MV-4-11 (cell line): ENCODE data around the gene EPC1.
"Not testable (repeated sequence)": the region's sequence is repeated elsewhere in the genome, so short reads cannot be mapped to it uniquely, and the experiment has no call there.

ENCODE experiments used
- DNase-seq: peaks from one replicate; lab custom pipeline; 2025; lab: John Stamatoyannopoulos, UW

Gene EPC1

DNA sequence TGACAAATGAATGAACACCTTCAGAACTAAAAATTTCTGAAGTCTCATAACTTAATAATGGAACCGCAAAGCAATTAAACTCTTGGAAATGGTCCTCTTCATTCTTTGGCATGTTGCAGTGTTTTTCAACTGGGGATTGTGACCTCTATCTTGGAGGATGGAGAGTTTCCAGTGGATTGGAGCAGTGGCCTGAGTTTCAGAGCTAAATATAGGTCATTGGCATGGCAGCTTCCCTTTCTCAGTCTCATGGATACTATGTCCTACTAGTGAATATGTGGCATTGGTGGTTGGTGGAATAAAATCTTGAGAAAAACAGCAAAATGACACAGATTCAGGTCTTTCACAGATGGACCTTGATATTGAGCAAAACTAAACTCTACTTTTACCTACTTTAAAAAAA is 24.1 kb upstream of the EPC1 start:
- DNase-seq: no peak

GRCh38 chr10:32367793-32368453 is 21.0 kb upstream of the EPC1 start:
- DNase-seq: peak; percentile 58

DNA sequence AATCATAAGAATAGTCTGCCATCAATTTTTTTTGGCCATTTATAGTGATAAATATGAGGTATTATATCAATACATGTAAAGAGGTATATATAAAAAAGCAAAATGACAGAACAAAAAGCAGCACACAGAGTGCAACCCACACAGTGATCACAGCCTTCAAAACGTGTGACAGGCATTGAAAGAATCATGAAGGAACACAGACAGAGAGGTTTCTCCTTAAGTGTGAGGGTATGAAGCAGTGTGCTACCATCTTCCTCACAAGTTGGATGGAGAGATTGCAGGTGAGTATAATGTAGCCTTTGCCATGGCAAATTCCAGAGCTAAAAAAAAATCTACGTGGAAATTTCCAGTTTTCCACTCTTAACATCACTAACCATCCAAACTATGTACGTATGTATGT is 19.6 kb upstream of the EPC1 start:
- DNase-seq: no peak

DNA sequence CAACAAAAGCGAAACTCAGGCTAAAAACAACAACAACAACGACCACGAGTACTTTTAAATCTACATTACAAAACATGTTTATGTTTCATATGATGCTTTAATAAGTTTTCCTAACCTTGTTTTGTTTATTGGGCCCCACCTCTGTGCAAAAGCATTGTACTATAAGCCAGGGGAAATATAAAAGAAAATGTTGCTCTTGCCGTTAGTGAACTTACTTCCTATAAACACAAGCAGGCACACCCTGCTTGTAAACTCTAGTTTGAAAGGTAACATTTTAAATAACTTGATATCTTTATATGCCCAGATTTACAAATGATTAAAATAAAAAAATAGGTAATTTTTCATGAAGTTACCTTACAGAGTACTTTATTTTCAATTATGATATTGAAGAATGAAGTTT is 19.2 kb upstream of the EPC1 start:
- no peak for DNase-seq

GRCh38 chr10:32365404-32365803 is 18.4 kb upstream of the EPC1 start:
- DNase-seq: not testable (repeated sequence)

GRCh38 chr10:32362571-32362970 is 15.6 kb upstream of the EPC1 start:
- DNase-seq: no peak

- DNase-seq: no peak
These were observed 13.9 kb upstream of the EPC1 start for GRCh38 chr10:32360884-32361283.

- DNase-seq: no peak
These were observed 13.3 kb upstream of the EPC1 start for GRCh38 chr10:32360241-32360640.

DNA sequence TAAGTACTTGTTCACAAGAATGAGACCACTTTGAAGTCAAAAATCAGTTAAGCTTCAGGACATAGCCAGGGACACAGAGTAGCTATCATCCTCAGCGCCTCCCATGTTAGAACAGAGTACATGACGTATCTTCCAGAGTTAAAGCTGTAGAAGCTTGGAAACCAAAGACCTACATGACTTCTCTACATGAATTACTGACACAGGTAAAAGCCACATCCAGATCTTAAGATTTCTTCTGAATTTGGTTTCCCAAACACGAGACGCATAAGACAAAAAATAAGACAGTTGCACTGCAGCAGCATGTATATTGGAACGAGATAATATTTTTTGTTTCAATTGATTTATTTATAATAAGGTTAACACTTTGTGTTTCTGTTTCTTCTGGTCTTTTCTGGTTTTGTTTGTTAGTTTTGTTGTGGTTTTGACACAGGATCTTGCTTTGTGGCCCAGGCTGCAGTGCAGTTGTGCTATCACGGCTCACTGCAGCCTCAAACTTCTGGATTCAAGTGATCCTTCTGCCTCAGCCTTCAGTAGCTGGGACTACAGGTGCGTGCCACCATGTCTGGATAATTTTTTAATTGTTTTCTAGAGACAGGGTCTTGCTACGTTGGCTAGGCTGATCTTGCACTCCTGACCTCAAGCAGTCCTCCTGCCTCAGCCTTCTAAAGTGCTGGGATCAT is 10.2 kb upstream of the EPC1 start:
- DNase-seq: no peak

DNA sequence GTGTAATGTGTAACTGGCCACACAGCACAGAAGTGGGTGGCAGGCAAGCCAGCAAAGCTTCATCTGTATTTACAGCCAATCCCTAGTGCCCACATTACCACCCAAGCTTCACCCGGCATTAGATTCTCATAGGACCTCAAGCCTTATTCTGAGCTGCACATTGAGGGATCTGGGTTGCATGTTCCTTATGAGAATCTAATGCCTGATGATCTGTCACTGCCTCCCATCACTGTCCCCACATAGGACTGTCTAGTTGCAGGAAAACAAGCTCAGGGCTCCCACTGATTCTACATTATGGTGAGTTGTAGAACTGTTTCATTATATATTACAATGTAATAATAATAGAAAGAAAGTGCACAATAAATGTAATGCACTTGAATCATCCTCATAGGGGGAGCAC is 7.7 kb upstream of the EPC1 start:
- DNase-seq: not testable (repeated sequence)

DNA sequence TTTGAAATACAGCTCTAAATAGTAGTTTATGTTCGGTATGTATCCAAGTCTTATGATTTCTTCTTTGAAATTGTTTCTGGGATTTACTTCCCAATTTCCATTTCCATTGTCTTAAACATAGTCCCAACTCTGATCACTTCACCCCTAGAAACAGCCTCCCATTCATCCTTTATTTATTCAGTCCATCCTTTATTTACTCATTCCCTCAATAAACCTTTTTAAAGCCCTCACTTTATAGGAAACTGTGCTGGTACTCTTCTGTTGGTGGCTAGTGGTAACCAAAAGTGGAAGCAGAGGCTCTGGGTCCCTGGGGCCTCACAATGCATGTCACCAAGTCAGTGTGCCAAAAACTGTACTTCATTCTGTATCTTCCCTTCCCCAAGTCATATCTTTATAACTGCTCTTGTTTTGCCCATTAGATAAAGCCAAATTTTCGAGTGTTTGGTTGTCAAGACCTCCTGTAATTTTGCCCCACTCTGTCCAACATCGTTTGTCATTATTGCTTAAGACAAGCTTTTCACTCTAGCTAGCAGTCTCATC is 3.9 kb upstream of the EPC1 start:
- DNase-seq: no peak

DNA sequence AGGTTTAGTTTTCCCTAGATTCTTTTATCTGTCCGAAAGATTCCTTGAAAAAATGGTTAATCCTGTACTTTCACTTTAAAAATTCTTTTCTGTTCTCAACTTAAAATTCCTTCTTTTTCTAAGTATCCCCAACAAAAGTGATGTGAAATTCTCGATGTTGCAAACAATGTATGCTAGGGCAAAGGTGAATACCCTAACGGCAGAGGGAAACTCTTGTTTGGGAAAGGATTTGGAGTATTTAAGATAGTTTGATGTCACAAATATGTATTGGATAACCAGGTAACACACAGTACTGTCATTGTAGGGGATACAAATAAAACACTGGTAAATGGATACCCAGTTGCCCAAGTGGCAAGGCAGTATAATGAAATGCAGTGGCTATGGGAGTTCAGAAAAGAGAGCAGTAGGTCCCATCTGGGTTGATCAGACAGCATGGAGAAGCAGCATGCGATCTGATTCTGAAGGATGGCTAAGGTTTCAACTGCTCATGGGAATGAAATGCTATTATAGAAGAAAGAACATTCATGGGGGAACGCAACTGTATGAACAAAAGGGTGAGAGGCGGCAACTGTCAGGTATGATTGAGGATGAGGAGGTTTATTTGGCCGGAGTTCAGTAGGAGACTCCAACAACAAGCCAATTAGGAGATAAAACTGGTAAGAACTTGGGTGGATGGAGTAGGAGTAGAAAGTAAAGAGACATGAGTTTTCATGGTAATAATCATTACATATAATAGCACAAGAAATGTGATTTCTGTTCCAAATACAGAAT is 3.2 kb upstream of the EPC1 start:
- no peak for DNase-seq

DNA sequence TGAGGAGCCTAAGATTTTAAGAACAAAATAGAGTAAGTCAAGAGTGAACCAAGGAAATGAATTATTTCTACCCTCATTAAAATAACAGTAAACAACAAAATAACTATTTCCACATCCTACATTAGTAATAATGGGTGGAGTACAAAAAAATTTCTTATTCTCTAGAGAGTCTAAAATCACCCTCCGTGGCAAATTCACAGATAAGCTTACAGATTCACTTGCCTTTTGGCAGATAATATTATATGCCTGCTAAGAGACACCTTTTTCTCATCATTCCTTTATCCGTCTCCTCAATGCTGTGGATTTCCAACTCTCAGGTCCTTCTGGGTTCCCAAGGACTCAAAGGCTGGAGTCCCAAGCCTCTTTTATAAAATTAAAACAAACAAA is 2.2 kb upstream of the EPC1 start:
- DNase-seq: no peak

DNA sequence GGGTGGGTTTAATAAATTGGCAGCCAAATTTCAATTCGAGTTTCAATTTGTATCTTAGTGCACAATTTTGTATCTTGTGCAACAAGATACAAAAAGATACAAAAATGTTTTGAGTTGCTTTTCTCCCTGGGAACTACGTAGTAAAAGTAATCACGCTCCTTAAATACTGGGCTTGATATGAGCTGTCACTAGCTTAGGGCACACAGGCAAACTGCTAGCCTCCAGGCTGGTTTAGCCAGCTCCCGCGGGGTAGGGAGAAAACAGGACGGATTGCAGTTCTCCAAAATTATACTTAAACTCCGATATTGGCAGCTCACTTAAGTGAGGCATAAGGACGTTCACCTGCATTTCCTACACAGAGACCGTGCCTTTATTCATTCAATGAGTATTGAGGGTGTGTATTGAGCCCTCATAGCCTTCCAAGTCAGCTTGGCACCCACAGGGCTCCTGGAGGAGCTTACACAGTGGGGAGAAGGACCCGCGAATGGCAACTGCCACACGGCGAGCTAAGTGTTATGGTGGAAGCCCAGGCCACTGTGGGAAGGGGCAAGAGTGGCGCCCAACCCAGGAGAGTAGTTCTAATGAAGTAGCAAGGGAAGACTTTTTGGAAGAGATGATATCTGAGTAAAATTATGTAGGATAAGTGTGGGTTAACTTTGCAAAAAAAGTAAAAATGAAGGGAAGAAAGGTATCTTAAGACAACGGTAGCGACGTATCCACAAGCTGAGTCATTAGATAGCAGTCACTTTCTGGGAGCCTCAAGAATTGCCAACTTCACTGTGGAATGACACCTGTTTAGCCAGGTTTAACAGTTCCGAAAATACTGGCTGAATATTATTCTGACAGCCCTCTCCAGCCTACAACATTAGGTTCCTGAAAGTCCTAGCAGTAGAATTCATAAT is 1.6 kb upstream of the EPC1 start:
- no peak for DNase-seq

- DNase-seq: no peak
These were observed 535 bp upstream of the EPC1 start for GRCh38 chr10:32347363-32348022.

DNA sequence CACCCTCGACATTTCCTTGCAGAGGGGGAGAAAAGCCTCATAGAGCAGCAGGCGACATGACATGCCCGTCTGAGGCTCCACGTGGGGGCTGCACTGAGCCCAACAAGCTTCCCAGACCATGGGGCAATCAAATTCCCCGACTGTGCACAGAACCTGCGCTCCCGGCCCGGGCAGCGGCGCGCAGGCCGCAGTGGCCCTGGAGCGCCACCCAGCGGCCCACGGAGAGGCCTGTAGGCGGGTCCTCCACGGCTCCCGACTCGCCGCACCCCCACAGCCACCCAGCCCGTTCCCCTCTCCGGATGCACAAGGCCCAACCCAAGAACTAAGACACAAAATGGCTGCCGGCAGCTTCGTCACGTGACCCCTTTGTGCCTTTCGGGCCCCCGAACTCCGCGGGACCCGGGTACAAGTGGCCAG is 816 bp downstream of the EPC1 start:
- peak; percentile 90 for DNase-seq

DNA sequence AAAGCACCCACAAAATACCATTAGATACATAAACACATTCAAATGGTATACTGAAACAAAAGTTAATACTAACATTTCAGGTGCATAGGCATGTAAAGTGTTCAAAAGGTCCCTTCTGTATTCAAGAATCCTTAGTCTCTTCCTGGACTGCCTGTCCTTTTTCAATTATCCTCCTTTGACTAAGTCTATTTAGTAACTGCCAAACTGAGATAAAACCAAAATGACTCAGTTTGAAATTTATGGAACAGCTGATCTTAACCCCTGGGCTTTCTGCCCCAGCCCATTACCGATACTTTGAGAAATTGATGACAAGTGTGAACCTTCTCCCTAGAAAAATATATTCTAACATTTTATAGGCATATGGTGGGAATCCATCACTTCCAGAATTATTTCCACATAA is 5.4 kb downstream of the EPC1 start:
- no peak for DNase-seq

DNA sequence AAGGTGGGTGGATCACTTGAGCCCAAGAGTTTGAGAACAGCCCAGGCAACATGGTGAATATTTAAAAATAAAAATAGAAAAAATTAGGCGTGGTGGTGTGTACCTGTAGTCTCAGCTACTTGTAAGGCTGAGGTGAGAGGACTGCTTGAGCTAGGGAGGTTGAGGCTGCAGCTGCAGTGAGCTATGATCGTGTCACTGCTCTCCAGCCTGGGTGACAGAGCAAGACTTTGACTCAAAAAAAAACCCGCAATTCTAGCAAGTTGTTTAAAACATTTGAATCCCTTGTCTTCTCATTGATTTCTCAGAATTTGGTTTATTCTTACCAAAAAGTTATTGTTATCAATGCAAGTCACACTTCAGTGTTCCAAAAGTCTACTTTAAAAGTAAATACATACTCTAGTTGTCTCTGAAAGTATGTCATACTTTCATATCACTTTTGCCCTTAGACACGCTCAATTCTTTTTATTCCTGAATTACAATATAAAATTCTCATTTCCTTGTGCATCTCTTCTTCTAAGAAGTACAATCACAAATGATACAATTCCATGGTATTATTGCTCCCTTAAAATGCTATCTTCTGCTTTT is 6.3 kb downstream of the EPC1 start:
- DNase-seq: no peak

GRCh38 chr10:32338262-32338661 is 8.7 kb downstream of the EPC1 start:
- peak; percentile 27 for DNase-seq

- no peak for DNase-seq
These were observed 9.6 kb downstream of the EPC1 start for GRCh38 chr10:32337350-32337749.

GRCh38 chr10:32333849-32334248 is 13.1 kb downstream of the EPC1 start:
- no peak for DNase-seq
